ENCODE measurements around the gene FAM98C.
A peak's percentile ranks its signal among the peaks of the same experiment; 100 is the strongest.
"Not testable (repeated sequence)": the region's sequence is repeated elsewhere in the genome, so short reads cannot be mapped to it uniquely, and the experiment has no call there.

The FAM98C gene

DNA sequence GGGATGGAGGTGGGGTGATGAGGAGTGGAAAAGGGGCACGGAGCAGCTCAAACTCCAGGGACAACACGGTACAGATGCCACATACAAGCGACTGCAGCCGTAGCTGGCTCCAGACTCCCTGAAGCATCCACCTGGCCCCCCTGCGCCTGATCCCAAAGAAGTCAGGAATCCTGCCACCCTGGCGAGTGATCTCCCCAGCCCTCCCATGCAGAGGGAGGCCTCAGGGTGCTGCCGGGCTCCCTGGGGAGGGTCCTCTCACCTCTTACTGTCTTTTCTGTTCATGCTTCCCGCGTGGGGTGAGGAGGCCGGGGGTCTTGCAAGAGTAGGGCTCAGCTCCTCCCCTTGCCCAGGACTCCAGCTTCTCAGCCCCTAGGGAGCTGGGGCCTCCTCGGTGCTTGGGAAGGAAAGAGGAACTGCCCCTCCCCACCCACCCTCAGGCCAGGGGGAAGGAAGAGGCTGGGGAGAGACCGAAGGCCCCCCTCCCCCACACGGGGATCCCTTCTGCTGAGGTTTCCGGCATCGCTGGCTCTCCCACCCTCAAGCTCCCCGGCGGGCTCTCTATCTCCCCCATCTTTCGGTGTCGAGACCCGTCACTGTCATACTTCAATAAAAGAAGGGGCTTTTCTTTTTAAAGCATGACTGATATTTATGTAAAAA is 23.0 kb downstream of the FAM98C start, which contains the start of gene RASGRP4:
Gene RASGRP4 (minus strand): TSS at position 410 of the 657 bp plus-strand sequence. CDS start 128 bp downstream, at position 282.
- no peak for DNase-seq (ENCODE audit: low read depth in 2 of 2)

DNA sequence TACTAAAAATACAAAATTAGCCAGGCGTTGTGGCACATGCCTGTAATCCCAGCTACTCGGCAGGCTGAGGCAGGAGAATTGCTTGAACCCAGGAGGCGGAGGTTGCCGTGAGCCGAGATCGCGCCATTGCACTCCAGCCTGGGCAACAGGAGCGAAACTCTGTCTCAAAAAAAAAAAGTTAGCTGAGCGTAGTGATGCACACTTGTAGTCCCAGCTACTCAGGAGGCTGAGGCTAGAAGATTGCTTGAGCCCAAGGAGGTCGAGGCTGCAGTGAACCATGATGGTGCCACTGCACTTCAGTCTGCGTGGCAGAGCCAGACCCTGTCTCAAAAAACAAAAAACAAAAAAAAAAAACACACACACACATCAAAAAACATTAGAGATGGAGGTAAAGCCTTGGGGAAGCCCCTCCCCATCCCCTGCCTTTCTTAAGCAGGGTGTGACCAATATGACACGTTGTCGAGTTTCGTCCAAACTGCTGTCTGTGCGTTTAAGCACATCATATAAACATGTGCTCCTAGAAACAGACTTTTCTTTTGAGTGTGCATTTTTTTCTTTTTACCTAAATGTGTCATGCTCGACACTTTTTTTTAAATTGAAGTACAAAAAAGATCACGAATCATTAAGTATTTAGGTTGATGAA is 24.3 kb downstream of the FAM98C start:
- DNase-seq (ENCODE audit: low read depth in 2 of 2), result not testable (repeated sequence)

DNA sequence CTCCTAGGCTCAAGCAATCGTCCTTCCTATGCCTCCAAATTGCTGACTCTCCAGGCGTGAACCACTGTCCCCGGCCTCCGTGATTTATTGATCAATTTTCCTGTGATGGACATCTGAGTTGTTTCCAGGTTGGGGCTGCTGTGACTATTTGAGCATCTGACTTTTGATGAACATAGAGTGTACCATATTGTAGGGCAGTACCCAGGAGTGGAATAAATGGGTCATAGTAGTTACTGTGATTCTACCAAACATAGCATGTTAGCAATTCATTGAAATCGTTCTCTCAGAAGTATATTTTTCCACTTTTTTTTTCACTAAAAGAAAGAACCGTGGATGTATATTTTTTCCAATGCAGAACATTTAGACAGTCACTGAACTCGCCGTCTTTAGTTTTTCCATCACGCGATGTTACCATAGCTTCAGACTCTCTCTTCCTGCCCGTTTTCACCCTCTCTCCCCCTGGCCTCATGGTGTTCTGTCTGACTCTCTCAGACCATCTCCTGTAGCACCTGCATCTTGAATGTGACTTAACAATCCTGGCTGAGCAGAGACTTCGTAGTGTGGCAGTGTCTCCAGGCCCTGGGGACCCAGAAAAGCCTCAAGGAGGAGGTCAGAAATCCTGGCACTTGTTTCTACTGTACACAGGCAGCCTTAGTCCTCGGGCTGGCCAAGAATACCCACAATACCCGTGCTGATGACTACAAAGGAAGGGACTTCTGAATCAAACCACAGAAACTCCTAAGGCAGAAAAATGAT is 26.3 kb downstream of the FAM98C start:
- no peak for DNase-seq (ENCODE audit: low read depth in 2 of 2)

DNA sequence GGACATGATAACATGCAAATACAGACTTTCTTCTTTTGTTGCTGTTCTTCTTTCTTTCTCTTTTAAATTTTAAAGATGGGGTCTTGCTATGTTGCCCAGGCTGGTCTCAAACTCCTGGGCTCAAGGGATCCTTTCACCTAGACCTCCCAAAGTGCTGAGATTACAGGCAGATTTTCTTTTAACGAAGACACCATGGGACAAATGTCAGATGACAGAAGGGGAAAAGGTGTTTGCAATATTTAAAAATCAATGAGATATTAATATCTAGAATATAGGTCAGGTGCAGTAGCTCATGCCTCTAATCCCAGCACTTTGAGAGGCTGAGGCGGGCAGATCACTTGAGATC is 26.9 kb downstream of the FAM98C start:
- no peak for DNase-seq (ENCODE audit: low read depth in 2 of 2)

DNA sequence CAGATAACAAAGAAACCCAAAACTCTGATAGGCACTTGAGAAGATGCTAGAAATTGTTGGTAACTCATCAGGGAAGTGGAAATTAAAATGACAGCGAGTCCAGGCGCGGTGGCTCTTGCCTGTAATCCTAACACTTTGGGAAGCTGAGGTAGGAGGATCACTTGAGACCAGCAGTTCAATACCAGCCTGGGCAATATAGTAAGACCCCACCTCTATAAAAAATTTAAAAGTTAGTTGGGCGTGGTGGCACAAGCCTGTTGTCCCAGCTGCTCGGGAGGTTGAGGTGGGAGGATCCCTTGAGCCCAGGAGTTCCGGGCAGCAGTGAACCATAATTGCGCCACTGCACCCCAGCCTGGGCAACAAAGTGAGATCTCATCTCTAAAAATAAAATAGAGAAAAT is 28.0 kb downstream of the FAM98C start:
- no peak for DNase-seq (ENCODE audit: low read depth in 2 of 2)

DNA sequence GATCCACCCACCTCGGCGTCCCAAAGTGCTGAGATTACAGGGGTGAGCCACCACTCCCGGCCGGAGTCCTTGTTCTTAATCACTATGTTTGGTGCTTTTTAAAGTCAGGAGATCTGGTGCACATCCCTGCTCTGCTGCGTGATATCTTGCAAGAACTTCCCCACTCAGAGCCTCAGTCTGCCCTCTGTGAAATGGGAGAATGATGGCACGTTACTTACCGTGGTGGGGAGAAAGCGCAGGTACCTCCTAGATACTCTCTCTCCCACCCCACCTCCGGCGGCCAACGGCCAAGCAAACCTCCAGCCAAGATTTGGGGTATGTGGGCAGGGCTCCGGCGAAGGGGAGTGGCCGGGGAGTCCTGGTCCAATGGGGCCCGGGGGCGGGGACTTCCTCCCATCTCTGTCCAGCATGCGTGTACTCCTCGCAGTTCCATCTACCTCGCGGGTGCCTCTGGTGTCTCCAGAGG is 30.4 kb downstream of the FAM98C start, which contains the start of gene RYR1:
Gene RYR1 (plus strand): TSS at position 424 of the 466 bp plus-strand sequence. CDS start 139 bp downstream, outside the sequence.
- DNase-seq (ENCODE audit: low read depth in 2 of 2), result peak in 1 of 2 donors; percentile 15

DNA sequence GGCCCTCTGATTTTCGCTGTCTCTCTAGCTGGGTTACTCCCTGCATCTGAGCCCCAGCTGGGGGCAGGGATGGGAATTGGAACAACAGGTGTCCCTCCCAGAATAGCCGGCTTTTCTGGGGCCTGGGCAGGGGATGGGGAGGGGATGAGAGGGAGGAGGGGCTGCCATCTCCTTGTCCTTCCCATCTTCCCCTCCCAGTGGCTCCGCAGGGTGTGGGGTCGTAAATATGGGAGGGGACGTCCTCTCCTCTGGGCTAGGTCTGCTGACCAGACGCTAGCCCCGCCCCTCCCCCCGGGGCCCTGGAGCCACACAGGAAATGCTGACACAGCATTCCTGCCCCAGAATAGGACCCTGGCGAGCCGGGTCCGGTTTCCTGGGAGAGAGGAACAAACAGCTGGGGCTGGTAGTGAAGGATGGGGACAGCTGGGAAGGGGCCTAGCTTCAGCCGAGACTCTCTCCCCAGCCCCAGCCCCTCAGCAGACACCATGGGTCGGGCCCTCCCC is 31.7 kb downstream of the FAM98C start:
- no peak for DNase-seq (ENCODE audit: low read depth in 2 of 2)

DNA sequence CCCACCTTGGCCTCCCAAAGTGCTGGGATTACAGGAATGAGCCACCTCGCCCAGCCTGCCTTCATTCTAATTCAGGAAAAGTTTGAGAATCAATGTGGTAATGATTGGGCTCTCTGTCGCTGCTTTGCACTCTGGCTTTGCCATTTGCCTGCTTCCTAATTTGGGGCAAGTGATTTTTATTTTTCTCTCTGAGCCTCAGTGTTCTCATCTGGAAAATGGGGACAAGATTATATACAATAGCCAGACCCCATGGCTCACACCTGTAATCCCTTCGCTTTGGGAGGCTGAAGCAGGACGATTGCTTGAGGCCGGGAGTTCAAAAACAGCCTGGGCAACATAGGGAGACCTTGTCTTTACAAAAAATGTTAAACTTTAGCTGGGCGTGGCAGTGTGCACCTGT is 34.4 kb downstream of the FAM98C start:
- no peak for DNase-seq (ENCODE audit: low read depth in 2 of 2)

DNA sequence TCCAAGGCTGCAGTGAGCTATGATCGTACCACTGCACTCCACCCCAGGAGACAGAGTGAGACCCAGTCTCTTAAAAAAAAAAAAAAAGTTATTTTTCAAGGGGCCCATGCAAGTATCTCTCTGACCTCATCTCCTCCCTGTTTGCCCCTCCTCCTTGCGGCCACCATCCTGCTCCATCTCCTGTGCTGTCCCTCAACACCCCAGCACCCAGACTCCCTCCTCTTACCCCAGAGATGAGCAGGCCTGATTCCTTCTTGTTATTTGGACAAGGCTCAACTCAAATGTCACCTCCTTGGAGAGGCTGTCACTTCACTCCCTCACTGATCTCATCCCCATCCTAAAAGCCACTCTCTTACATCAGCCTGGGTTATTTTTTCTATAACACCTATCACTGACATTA is 35.0 kb downstream of the FAM98C start:
- no peak for DNase-seq (ENCODE audit: low read depth in 2 of 2)

DNA sequence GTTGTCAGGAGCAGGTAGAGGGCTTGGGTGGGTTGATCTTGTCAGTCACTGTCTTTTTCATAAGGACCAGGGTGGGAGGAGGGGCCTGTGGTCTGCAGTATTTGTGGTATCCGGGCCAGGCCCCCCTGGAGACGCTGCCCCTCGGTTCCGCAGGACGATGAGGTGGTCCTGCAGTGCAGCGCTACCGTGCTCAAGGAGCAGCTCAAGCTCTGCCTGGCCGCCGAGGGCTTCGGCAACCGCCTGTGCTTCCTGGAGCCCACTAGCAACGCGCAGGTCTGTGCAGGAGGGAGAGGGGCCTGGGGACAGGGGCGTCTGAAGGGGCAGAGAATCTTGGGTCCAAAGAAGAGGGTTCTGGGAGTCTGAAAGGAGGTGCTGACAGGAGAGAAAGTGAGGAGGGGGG is 37.7 kb downstream of the FAM98C start:
- DNase-seq (ENCODE audit: low read depth in 2 of 2), result no peak

DNA sequence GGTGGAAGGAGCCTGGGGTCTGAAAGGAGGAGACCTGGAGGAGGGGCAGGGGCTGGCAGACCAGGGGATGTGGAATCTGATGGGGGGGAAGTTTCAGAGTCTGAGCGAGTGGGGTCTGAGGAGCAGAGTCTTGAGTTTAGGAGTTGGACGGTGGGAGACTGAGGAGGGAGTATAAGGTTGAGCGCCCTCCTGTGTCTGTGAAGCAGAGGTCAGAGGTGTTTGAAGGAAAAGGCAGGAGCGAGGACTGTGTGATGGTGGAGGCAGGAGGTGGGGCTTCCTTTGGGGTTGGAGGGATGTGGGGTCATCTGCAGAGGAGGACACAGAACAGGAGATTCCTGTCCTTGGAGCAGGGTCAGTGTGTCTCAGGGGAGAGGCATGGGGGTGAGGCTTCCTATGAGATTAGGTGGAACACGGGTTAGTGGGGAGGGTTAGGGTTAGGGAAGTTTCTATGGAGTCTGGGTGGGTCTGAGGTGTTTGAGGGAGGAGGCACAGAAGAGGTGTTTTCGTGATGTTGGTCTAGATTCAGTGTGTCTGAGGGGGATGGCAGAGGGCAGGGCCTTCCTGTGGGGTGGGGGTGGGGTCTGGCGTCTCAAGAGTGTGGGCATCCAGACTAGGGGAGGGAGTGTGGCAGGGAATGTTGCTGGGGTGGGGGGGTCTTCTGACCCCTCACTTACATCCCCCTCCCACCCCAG is 38.9 kb downstream of the FAM98C start:
- DNase-seq (ENCODE audit: low read depth in 2 of 2), result no peak

DNA sequence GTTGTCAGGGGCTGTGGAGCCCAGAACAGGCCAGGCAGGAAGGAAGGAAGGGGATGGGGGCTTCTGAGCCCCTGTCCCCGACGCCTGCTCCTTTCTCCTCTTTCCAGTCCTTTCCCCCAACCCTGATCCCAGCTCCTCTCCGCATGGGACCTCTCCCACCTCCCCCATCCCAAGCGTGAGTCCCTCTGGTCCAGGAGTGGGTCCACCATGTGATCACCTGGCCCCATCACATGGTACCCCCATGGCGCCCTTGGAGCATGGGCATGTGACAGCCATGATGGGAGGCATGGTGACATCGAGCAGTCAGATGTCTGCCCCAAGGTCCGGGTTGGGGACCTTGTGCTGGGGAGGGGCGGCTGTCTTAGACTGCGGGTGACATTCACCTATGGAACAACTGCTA is 39.8 kb downstream of the FAM98C start:
- no peak for DNase-seq (ENCODE audit: low read depth in 2 of 2)

DNA sequence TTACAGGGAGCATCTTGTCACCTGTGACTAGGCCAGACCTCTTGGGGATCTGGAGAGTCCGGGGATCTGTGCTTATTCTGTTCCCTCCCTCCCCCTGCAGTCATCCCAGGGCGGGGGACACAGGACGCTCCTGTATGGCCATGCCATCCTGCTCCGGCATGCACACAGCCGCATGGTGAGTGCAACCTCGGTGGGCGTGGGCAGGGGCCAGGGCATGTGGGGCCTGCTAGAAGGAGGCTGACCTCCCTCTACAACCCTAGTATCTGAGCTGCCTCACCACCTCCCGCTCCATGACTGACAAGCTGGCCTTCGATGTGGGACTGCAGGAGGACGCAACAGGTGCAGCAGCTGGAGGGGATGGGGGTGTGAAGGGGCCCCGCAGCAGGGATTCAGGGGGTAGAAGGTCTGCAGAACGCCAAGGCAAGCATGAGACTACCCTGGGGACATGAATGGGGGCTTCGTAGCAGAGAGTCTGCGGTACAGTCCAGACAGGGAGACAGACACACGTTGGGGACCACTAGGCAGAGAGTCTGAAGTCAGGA is 40.6 kb downstream of the FAM98C start:
- no peak for DNase-seq (ENCODE audit: low read depth in 2 of 2)

DNA sequence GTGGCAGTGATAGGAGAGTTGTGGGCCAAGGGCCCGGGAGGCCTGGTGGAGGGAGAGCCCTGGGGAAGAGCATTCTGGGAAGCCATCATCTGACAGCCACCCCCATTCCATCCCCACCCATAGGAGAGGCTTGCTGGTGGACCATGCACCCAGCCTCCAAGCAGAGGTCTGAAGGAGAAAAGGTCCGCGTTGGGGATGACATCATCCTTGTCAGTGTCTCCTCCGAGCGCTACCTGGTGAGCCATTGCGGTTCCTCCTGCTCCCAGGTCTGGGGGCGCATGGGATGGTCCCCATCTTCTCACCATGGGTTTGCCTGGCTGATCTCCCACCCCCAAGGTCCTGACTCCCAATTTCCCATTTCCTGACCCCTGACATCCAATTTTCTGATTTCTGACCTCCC is 41.1 kb downstream of the FAM98C start:
- DNase-seq (ENCODE audit: low read depth in 2 of 2), result no peak

DNA sequence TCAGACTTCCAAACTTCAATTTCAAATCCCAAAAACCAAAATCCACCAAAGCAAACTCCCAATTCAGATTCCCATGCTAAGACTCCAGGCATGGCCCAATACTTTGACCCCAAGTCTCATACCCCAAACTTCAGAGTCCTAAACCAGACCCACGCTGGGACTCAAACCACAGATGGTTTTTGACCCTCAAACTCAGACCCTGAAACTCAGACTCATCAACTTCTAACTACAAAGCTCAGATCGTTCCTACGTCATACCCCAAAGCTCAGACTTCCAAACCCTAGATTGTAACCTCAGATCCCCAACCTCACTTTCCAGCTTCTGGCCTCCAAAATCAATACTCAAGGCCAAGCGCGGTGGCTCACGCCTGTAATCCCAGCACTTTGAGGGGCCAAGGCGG is 42.5 kb downstream of the FAM98C start:
- no peak for DNase-seq (ENCODE audit: low read depth in 2 of 2)

DNA sequence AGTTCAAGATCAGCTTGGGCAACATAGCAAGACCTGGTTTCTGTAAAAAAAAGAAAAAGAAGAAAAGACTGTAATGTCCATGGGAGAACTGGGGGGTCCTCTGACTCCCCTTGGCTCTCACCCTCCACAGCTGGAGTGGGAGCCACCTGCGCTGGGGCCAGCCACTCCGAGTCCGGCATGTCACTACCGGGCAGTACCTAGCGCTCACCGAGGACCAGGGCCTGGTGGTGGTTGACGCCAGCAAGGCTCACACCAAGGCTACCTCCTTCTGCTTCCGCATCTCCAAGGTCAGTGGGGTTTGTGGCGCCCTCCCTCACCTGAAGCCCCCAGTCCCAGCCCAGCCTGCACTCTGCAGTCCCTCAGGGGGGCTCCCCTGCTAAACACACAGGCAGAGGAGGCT is 45.3 kb downstream of the FAM98C start:
- DNase-seq (ENCODE audit: low read depth in 2 of 2), result no peak

DNA sequence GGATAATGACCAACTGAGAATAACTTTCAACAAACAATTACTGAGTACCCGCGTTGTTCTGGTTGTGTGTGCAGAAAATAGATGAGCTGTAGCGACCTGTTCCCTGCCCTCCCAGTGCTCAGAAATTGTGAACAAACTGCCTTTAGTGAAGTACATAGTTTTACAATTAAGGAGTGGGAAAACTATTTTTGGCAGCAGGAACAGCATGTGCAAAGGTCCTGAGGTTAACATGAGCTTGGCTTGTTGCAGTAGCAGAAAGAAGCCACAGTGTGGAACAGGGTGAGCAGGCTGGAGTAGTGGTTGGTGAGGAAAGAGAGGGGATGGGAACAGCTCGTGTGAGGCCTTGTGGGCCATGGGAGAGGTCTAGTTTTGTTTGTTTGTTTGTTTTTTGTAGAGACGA is 46.6 kb downstream of the FAM98C start:
- DNase-seq (ENCODE audit: low read depth in 2 of 2), result no peak

DNA sequence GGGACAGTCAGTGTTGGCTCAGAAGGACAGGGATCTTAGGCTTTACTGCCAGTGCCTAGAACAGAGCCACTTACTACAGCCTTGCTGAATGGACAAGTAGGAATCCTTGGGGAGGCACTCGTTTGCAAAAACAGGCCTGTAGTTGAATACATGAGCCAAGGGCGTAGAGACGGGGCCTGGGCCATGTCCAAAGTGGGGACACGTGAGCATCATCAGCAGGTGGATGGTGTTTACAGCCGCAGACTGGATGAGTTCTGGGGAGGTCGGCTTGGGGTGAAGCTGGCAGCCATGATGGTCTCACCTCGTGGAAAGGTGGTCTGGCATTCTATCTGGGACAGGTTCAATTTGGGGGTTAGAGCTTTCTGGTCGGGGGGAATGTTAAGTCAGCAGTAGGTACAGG is 48.1 kb downstream of the FAM98C start:
- DNase-seq (ENCODE audit: low read depth in 2 of 2), result no peak

DNA sequence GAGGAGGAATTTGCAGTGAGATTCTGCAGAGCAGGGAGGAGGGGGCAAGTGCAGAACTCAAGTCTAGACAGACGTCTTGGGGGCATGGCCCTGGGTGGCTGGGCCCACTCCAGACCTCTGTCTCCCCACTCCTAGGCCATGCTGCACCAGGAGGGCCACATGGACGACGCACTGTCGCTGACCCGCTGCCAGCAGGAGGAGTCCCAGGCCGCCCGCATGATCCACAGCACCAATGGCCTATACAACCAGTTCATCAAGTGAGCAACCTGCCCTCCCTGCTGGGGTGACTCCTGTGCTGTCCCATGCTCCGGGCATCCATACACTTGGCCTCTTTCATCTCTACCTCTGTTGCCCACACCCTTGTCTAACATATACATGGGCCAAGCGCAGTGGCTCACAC is 48.7 kb downstream of the FAM98C start:
- no peak for DNase-seq (ENCODE audit: low read depth in 2 of 2)

DNA sequence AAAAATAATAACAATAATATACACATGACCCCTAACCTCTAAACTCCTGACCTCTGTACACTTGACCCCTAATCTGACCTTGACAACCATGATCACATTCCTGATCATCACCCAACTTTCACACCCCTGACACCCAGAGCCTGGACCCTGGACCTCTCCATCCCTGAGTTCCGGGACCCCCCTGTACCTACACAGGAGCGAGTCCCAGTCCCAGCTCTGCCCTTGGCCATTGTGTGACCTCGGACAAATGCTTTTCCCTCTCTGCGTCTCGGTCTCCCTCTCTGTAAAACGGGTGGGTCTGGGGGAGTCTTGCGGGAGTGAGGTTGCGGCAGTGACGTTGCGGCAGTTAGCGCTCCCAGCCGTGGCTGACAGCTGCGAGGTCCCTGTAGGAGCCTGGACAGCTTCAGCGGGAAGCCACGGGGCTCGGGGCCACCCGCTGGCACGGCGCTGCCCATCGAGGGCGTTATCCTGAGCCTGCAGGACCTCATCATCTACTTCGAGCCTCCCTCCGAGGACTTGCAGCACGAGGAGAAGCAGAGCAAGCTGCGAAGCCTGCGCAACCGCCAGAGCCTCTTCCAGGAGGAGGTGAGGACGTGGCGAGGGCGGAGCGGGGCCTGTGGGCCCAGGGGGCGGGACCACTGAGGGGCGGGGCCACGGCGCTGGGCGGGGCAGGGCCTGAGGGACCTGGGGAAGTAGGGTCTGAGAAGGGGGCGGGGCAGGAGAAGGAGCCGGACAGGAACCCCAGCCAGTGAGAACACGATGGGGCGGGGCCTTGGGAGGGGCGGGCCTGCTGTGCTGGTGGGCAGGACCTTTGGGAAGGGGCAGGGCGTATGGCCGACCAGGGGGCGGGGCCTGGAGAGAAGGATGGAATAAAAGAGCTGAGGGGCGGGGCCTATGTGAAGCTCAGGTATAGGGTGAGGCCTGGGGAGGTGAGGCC is 49.8 kb downstream of the FAM98C start:
- no peak for DNase-seq (ENCODE audit: low read depth in 2 of 2)

DNA sequence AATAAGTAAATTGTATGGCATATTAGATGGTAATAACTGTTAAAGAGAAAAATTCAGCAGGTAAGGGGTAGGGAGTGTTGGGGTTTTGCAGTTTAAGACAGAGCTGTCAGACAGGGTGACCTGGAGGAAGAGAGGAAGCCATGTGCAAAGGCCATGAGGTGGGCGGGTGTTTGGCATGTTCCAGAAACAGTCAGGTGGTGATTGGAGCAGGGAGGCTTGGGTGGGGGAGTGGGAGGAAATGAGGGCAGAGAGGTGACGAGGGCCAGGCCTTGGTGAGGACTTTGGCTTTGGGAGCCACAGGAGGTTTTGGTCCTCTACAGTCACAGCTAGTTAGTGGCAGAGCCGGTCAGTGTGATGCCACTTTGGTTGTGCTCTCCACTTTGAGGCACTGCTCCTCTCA is 50.7 kb downstream of the FAM98C start:
- no peak for DNase-seq (ENCODE audit: low read depth in 2 of 2)

Measured in stimulated activated CD8-positive, alpha-beta memory T cell treated with anti-CD3 and anti-CD28 coated beads, Interleukin-15, amount 100 ng/mL, for 4 hours (primary cell).